Upper lobe of right lung (tissue), 1 donor: ENCODE results near the gene TNS1. TPM values are rescaled to one million over a fixed set of nuclear protein-coding genes. Genes with fewer than 3 reads are reported as not detected.

Experiments
- ATAC-seq: fragments of 200-7000 bp; cut with Tn5 transposase; one replicate; pipeline ENCODE4 v1.9.1; 2020; ENCODE audit warnings: mild to moderate bottlenecking, moderate library complexity
- DNase-seq: peaks from one replicate; pipeline ENCODE4 v3.0.0-alpha.2; 2020
- H3K27ac ChIP-seq: fragments of 200-600 bp; one replicate; pipeline ENCODE4 v1.8.0; 2022
- H3K27me3 ChIP-seq: fragments of 200-600 bp; one replicate; pipeline ENCODE4 v1.8.0; 2022; ENCODE audit warnings: mild to moderate bottlenecking
- H3K36me3 ChIP-seq: fragments of 200-600 bp; one replicate; pipeline ENCODE4 v1.8.0; 2022
- H3K4me1 ChIP-seq: fragments of 200-600 bp; one replicate; pipeline ENCODE4 v1.8.0; 2022
- H3K4me3 ChIP-seq: fragments of 200-600 bp; one replicate; pipeline ENCODE4 v1.8.0; 2022; ENCODE audit warnings: mild to moderate bottlenecking
- H3K9me3 ChIP-seq: fragments of 200-600 bp; one replicate; pipeline ENCODE4 v1.8.0; 2022
- intact Hi-C: fragments of 100-400 bp; cut with DNase I; formaldehyde crosslinking; loops from one replicate; pipeline ENCODE4 v1.11.0; 2022
- total RNA-seq: library from RNA; stranded (reverse); fragmentation: NEBNext Ultra II Directional; extraction: Animal tissue kit (Norgen Biotek cat#: 25700); gene quantifications from one replicate; pipeline ENCODE4 v1.2.1, GENCODE V29; 2021
- TF ChIP-seq, protein P1 (sequence below): fragments of 200-600 bp; IDR thresholded peaks from one replicate; pipeline ENCODE4 v1.8.0; 2022; ENCODE audit warnings: antibody characterized with exemption
- donor health status: DM: no; HTN: yes; CAD: no; lungs with severe emphysema.

Gene TNS1
- total RNA-seq, 1 donor from 2014 or later: 669 TPM

DNA sequence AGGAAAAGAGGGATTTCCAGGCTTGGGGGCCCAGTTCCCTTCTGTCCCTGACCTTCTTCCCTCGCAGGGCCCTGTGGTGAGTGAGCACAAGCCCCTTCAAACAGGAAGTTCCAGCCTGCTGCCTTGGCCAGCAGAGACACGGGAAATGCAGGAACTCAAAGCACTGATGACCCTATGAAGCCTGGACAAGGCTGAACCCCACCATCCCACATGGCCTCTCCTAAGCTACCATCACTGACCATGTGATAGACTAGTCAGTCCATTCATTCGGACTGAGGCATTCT lies 196.4 kb downstream of the TNS1 start:
- Histone ChIP-seq H3K27me3 (no peaks in the 10 kb centered on the region), H3K36me3 (peaks cover 88% of the 10 kb centered on the region), H3K4me1 (peaks cover 24% of the 10 kb centered on the region), H3K9me3 (no peaks in the 10 kb centered on the region), H3K4me3 (no peak overlapping the region), H3K27ac (peak overlapping the region; percentile 60)
- intact Hi-C loops: no loop called here
- DNase-seq (no peak), ATAC-seq (peak; percentile 22)
- TF ChIP-seq, protein P1, sequence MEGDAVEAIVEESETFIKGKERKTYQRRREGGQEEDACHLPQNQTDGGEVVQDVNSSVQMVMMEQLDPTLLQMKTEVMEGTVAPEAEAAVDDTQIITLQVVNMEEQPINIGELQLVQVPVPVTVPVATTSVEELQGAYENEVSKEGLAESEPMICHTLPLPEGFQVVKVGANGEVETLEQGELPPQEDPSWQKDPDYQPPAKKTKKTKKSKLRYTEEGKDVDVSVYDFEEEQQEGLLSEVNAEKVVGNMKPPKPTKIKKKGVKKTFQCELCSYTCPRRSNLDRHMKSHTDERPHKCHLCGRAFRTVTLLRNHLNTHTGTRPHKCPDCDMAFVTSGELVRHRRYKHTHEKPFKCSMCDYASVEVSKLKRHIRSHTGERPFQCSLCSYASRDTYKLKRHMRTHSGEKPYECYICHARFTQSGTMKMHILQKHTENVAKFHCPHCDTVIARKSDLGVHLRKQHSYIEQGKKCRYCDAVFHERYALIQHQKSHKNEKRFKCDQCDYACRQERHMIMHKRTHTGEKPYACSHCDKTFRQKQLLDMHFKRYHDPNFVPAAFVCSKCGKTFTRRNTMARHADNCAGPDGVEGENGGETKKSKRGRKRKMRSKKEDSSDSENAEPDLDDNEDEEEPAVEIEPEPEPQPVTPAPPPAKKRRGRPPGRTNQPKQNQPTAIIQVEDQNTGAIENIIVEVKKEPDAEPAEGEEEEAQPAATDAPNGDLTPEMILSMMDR: no peak

DNA sequence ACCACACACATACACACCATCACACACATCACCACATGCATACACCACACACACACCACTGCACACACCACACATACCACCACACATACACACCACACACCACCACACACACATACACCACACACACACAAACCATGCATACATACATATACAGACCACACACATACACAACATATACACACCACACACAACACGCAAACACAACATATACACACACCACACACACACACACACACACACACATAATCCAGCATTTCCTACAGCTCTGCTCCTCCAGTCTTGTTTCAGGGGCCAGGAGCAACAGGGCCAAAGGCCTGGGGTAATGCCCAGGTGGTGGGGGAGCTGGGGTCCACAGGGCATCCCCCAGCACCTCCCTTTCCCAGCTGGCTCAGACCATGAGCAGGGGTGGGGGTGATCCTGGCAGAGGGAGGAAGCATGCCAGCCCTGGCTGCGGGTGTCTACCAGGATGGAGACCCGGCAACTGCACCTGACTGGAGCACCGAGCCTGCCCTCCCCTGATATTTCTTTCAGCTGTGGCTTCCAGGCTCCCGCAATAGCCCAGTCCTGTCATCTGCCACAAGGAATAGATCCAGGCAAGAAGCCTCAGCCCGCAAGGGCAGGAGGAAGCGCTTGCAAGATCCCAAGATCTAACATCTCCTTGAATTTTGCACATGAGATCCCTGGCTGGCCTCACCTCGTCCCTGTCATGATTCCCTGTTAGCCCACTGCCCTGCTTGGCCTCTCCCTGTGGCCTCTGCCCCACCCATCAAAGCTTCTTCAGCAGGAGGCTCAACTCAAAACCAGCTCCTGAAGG lies 196.9 kb downstream of the TNS1 start:
- Histone ChIP-seq H3K9me3 (no peaks in the 10 kb centered on the region), H3K27ac (peak overlapping the region; percentile 60), H3K4me1 (peaks cover 24% of the 10 kb centered on the region), H3K27me3 (no peaks in the 10 kb centered on the region), H3K4me3 (no peak overlapping the region), H3K36me3 (peaks cover 88% of the 10 kb centered on the region)
- intact Hi-C loops: no loop called here
- TF ChIP-seq, protein P1: no peak
- ATAC-seq (peak; percentile 6), DNase-seq (peak; percentile 46)

DNA sequence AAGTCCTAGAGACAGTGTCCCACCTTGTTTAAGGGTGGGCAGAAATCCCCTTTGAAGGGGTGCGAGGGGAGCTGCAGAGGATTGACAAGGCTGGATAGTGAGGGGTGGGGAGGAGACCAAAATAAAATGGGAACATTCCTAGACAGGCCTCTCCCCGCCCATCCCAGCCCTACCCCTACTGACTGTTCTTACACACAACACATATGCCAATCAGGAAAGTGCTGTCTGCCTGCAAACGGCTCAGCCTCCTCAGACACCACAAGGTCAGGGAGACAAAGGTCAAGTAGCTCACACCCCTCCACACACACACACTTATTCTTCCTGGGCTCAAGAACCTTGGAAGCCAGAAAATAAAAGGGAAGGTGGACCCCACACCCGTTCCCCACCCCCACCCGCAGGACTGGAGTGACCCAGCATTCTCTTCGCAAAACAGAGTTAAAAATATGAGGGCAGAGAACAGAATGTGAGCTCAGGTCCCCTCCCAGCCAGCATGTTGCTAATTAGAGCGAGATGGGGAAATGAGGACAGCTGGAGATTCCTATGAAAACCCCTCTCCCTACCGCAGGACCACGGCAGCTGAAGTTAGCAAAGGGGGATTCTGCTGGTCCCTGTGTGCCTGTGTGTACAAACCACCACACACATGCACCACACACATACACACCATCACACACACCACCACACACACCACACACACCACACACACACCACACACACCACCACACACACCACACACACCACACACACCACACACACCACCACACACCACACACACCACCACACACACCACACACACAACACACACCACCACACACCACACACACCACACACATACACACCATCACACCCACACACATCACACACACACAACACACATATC lies 197.8 kb downstream of the TNS1 start:
- ATAC-seq (peak; percentile 46), DNase-seq (peak; percentile 36)
- Histone ChIP-seq H3K27me3 (no peaks in the 10 kb centered on the region), H3K36me3 (peaks cover 83% of the 10 kb centered on the region), H3K4me3 (no peak overlapping the region), H3K4me1 (peaks cover 24% of the 10 kb centered on the region), H3K9me3 (no peaks in the 10 kb centered on the region), H3K27ac (peak overlapping the region; percentile 42)
- TF ChIP-seq, protein P1: no peak
- intact Hi-C loops: no loop called here

DNA sequence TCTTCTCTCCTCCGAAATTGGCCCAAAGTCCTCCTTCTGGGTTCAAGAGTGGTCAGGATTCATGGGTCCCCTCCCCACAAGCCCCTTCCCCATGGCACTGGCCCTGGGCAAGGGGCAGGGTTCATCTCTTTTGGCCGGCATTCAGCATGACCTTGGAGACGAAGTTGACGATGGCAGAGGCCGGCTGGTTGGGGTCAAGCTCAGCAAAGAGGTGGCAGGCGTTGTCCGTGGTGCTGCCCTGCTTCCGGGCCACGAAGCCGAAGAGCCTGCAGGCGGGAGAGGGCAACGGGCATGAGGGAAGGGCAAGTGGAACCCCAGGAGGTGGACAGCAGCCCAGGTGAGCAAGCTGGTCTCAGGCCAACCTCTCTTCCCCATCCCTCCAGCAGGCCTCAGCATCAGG lies 198.5 kb downstream of the TNS1 start:
- TF ChIP-seq, protein P1: no peak
- Histone ChIP-seq H3K9me3 (no peaks in the 10 kb centered on the region), H3K27me3 (no peaks in the 10 kb centered on the region), H3K4me1 (peaks cover 24% of the 10 kb centered on the region), H3K27ac (peak overlapping the region; percentile 42), H3K36me3 (peaks cover 77% of the 10 kb centered on the region), H3K4me3 (no peak overlapping the region)
- no peak for ATAC-seq
- intact Hi-C loops: no loop called here
- no peak for DNase-seq

DNA sequence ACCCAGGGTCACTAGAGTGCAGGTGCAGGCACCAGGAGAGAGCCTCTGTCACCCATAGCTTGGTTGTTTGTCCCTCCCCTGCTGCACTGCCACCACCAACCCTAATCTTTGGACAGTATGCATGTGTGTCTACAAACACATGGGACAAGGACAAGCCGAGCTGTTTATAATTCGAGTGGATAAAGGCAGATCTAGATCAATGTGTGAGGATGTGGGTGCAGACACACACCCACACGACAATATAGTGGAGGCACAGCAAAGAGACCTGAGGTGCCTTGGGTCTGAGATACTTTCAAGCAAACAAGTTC lies 199.2 kb downstream of the TNS1 start:
- DNase-seq (no peak), ATAC-seq (no peak)
- Histone ChIP-seq H3K4me1 (peaks cover 24% of the 10 kb centered on the region), H3K4me3 (no peak overlapping the region), H3K27me3 (no peaks in the 10 kb centered on the region), H3K9me3 (no peaks in the 10 kb centered on the region), H3K36me3 (peaks cover 73% of the 10 kb centered on the region), H3K27ac (peak overlapping the region; percentile 42)
- intact Hi-C loops: no loop called here
- TF ChIP-seq, protein P1: no peak
